HFF-Myc (cell line): ENCODE data around the gene MED23.

Experiments
- DNase-seq: peaks from one replicate; pipeline ENCODE4 v3.0.0-alpha.2; 2011; ENCODE audit warnings: low read depth; ENCODE audit errors: extremely low read depth
- H3K4me3 ChIP-seq: replicated peaks from 2 replicates; pipeline ENCODE4 v1.5.1; 2011; ENCODE audit warnings: low read depth, mild to moderate bottlenecking, control low read depth, low read length
- TF ChIP-seq, protein P1 (sequence below): IDR thresholded peaks from 2 replicates; pipeline ENCODE4 v1.5.1; 2012; ENCODE audit warnings: mild to moderate bottlenecking, low read depth, low read length, control low read depth; ENCODE audit errors: missing control alignments

Gene MED23

DNA sequence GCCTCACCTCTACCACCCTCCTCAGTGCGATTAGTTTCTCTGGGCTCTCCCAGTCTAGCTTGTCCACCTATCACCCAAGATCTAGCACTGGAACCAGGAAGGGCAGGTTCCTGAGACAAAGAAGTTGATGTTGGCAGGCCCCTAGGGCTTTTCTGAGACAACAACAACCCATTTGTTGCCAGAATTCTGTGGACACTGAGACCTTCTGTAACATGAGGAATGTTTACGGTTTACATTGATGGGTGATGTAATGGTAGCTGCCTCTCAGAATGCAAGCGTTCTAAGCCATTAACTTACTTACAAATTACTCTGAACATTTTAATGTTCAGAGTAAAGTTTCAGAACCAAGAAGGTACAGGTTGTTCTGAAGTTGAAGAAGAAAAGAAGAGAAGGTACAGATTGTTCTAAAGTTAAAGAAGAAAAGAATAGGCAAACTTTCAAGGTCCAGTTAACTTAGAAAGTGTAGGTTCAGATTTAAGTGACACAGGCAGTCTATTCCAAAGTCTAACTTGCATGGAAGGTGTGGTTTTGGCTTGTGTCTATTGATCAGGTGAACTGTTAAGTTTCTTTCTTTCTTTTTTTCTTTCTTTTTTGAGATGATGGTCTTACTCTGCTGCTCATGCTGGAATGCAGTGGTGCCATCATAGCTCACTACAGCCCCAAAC lies 3.7 kb upstream of the MED23 start:
- TF ChIP-seq, protein P1, sequence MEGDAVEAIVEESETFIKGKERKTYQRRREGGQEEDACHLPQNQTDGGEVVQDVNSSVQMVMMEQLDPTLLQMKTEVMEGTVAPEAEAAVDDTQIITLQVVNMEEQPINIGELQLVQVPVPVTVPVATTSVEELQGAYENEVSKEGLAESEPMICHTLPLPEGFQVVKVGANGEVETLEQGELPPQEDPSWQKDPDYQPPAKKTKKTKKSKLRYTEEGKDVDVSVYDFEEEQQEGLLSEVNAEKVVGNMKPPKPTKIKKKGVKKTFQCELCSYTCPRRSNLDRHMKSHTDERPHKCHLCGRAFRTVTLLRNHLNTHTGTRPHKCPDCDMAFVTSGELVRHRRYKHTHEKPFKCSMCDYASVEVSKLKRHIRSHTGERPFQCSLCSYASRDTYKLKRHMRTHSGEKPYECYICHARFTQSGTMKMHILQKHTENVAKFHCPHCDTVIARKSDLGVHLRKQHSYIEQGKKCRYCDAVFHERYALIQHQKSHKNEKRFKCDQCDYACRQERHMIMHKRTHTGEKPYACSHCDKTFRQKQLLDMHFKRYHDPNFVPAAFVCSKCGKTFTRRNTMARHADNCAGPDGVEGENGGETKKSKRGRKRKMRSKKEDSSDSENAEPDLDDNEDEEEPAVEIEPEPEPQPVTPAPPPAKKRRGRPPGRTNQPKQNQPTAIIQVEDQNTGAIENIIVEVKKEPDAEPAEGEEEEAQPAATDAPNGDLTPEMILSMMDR = no peak
- no peak for DNase-seq
- no peak overlapping the region for H3K4me3 ChIP-seq

GRCh38 chr6:131629651-131630050 lies 1.6 kb upstream of the MED23 start:
- TF ChIP-seq, protein P1 = no peak
- no peak for DNase-seq
- H3K4me3 ChIP-seq = no peak overlapping the region

DNA sequence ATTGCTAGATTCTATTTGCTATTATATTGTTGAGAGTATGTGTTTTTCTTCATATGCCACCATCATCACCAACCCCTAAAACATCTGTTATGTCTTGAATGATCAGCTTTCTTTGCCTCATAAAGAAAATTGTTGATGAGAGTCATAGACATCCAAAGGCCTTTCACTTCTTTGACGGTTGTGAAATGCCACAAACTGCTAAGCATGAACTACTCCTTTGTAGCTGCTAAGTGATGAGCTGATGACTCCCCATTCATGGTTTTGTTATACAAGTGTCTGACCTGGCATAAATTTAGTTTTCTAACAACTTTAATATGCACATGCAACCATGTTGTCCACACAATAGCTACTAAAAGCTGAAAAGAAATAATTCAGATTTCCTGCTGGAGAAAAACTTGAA lies 684 bp upstream of the MED23 start:
- DNase-seq = no peak
- TF ChIP-seq, protein P1 = no peak
- peak overlapping the region; percentile 90; the same call in 1 of the 2 replicates for H3K4me3 ChIP-seq

DNA sequence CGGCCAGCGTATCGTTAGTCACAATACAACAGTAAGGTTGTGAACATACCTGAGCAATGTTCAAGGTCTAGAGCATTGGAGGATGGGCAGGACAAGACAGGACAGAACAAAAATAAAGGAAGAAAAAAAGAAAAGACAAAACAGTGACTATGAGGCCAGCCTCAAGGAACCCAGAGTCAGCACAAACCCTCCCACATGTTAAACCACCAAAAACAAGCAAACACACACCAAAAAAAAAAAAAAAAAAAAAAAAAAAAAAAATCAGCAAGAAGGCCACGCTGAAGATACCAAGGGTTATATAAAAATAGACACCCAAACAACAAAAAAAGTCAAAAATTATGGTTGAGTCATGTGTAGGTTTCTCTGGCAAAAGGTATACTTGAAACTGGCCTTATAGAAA lies 12.8 kb downstream of the MED23 start:
- no peak for DNase-seq
- TF ChIP-seq, protein P1 = no peak
- H3K4me3 ChIP-seq = no peak overlapping the region

DNA sequence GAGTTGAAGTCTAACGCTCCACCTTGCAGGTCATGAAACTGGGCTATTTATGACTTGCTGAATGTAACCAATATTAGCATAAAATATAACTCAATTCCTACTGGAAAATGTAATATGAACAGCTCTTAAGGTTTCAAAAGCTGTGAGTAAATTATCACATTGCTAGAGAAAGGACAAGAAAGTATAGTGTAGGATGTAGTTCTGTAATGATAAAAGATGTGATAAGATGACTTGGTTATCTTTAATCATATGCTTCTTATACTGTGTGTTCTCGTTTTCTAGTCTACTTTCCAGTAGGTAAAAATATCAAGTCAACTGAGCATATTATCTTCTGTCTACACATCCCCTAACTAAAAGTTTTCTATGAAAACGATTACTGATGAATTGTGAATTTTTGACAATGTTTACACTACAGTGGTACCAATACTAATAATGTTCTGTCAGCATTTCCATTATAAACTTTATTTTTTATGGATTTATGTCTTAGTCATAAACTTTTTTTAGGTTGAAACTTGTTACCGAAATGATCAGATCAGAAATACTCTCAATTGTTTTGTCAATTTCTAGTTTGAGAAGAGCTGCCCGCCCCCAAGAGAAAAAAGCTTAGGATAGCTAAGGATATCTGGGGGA lies 14.6 kb downstream of the MED23 start:
- no peak overlapping the region for H3K4me3 ChIP-seq
- DNase-seq = no peak
- TF ChIP-seq, protein P1 = no peak

DNA sequence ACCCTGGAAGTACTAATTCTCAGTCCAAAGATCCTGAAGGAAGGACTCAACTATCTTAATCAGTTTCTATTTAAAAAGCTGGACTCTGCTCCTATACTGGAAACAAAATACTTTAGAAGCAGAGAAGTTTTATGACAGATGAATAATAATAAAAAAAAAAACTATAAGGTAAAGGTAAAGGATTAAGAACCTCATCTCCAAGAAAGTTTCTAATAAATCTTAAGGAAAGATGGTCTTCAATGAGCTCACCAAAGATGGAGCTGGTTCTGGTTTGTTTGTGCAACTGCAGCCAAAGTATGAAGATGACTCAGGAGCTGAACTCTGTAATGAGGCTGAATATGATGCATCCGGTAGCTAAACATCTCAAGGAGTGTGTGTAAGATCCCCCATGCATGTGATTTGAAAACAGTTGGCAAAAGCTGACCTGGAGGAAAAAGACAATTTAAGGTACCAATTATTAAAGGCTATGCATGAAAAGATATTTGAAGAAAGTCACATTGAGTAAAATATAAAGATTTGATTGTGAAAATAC lies 25.2 kb downstream of the MED23 start:
- peak; percentile 60 for DNase-seq
- TF ChIP-seq, protein P1 = no peak

More for the DNA sequence above, 25.2 kb downstream of the MED23 start:
- H3K4me3 ChIP-seq = no peak overlapping the region
